Liver (tissue), 9 donors: ENCODE results near the gene TNFAIP3. TPM values are rescaled to one million over a fixed set of nuclear protein-coding genes. Genes with fewer than 3 reads are reported as not detected.

ENCODE experiments used
- DNase-seq: peaks from one replicate; pipeline ENCODE4 v3.0.0-alpha.2; 2017; ENCODE audit warnings: low spot score
- H3K27ac ChIP-seq, 2 donors: one replicate each; pipeline ENCODE4 v1.7.0; 2013; ENCODE audit warnings: inconsistent platforms in 2 of 2, low read length in 2 of 2, control low read depth in 1 of 2, low read depth in 1 of 2, mild to moderate bottlenecking in 1 of 2
- H3K27me3 ChIP-seq, 4 donors: one replicate each; pipeline versions ENCODE4 v1.6.1 to v1.7.0; 2013; ENCODE audit warnings: low read length in 3 of 4, inconsistent platforms in 1 of 4, mild to moderate bottlenecking in 1 of 4, moderate library complexity in 1 of 4; ENCODE audit not compliant: control insufficient read depth in 4 of 4, insufficient read depth in 4 of 4
- H3K36me3 ChIP-seq, 4 donors: one replicate each; pipeline versions ENCODE4 v1.6.1 to v1.7.0; 2013; ENCODE audit warnings: low read length in 3 of 4, mild to moderate bottlenecking in 3 of 4, low read depth in 1 of 4, moderate library complexity in 1 of 4; ENCODE audit not compliant: control insufficient read depth in 4 of 4, insufficient read depth in 3 of 4
- H3K4me1 ChIP-seq, 4 donors: one replicate each; pipeline versions ENCODE4 v1.6.1 to v1.7.0; 2013; ENCODE audit warnings: low read length in 3 of 4, mild to moderate bottlenecking in 3 of 4, moderate library complexity in 1 of 4; ENCODE audit not compliant: control insufficient read depth in 4 of 4, insufficient read depth in 4 of 4
- H3K4me3 ChIP-seq, 3 donors: one replicate each; pipeline versions ENCODE4 v1.6.1 to v1.7.0; 2013; ENCODE audit warnings: low read length in 3 of 3, control low read depth in 1 of 3, low read depth in 1 of 3, mild to moderate bottlenecking in 1 of 3
- H3K9ac ChIP-seq, 2 donors: one replicate each; pipeline ENCODE4 v1.7.0; 2013; ENCODE audit warnings: low read length in 2 of 2, mild to moderate bottlenecking in 2 of 2, moderate library complexity in 2 of 2, control low read depth in 1 of 2, low read depth in 1 of 2
- H3K9me3 ChIP-seq, 4 donors: one replicate each; pipeline versions ENCODE4 v1.6.1 to v1.7.0; 2013; ENCODE audit warnings: low read length in 3 of 4; ENCODE audit not compliant: control insufficient read depth in 4 of 4
- ATF3 ChIP-seq: IDR thresholded peaks from 2 replicates; pipeline ENCODE4 v1.6.1; 2016; ENCODE audit warnings: antibody characterized with exemption
- EGR1 ChIP-seq, 2 donors: IDR thresholded peaks; 2 replicates each; pipeline ENCODE4 v1.6.1; 2016 to 2018; ENCODE audit warnings: antibody characterized with exemption in 2 of 2, low read depth in 2 of 2
- HNF4G ChIP-seq: IDR thresholded peaks from 2 replicates; pipeline ENCODE4 v1.6.1; 2016; ENCODE audit warnings: antibody characterized with exemption
- MAX ChIP-seq: IDR thresholded peaks from 2 replicates; pipeline ENCODE4 v1.6.1; 2016; ENCODE audit warnings: antibody characterized with exemption
- NR2F2 ChIP-seq: IDR thresholded peaks from 2 replicates; pipeline ENCODE4 v1.6.1; 2016; ENCODE audit warnings: antibody characterized with exemption
- RAD21 ChIP-seq, 2 donors: IDR thresholded peaks; 2 replicates each; pipeline ENCODE4 v1.6.1; 2016; ENCODE audit warnings: antibody characterized with exemption in 2 of 2, mild to moderate bottlenecking in 2 of 2
- REST ChIP-seq: IDR thresholded peaks from 2 replicates; pipeline ENCODE4 v1.6.1; 2016; ENCODE audit warnings: antibody characterized with exemption, mild to moderate bottlenecking
- RXRA ChIP-seq, 2 donors: IDR thresholded peaks; 2 replicates each; pipeline ENCODE4 v1.6.1; 2017 to 2018; ENCODE audit warnings: antibody characterized with exemption in 2 of 2, mild to moderate bottlenecking in 1 of 2
- SP1 ChIP-seq: IDR thresholded peaks from 2 replicates; pipeline ENCODE4 v1.6.1; 2018; ENCODE audit warnings: antibody characterized with exemption, mild to moderate bottlenecking
- TAF1 ChIP-seq: conservative IDR thresholded peaks from 2 replicates; pipeline ENCODE4 v1.6.1; 2016; ENCODE audit warnings: antibody characterized with exemption, mild to moderate bottlenecking
- YY1 ChIP-seq: IDR thresholded peaks from 2 replicates; pipeline ENCODE4 v1.6.1; 2016; ENCODE audit warnings: antibody characterized with exemption, mild to moderate bottlenecking
- ZBTB33 ChIP-seq: IDR thresholded peaks from 2 replicates; pipeline ENCODE4 v1.6.1; 2016; ENCODE audit warnings: antibody characterized with exemption
- WGBS: extraction: QIAGEN DNeasy Blood & Tissue Kit; methylation state at CpG from one replicate; pipeline ENCODE4 v1.1.7; 2013; 5-methylcytosine and 5-hydroxymethylcytosine counted together
- polyA plus RNA-seq, 2 donors: library from polyadenylated mRNA; stranded (reverse) in 1 of 2; unstranded in 1 of 2; fragments of 200-250 nt in 1 of 2; fragments of >200 nt in 1 of 2; fragmentation: Nextera tagmentation in 1 of 2; extraction: Ambion mirVana in 1 of 2; gene quantifications; one replicate each; pipeline versions ENCODE4 v1.2.1 to v1.2.3, GENCODE V29; 2013 to 2015
- total RNA-seq, 2 donors: library from RNA; depleted of rRNA; stranded (reverse); fragments of >200 nt; gene quantifications; one replicate each; pipeline ENCODE4 v1.2.3, GENCODE V29; 2014
- donor health status: healthy.
- donor health status: healthy.
- donor health status: healthy.
- donor health status: healthy.
- donor health status: healthy.

TNFAIP3 gene
- total and polyA plus RNA-seq, 4 donors, result 4.5 to 8.0 (median 6.7) TPM

GRCh38 chr6:137820425-137820824, 46.6 kb upstream of the TNFAIP3 start (continued):
- no peak for TF ChIP-seq REST
- no peak for TF ChIP-seq NR2F2
- no peak for TF ChIP-seq HNF4G
- no peak for TF ChIP-seq SP1
- TF ChIP-seq MAX, result no peak

- no peak overlapping the region for H3K4me3 ChIP-seq
- DNase-seq, result no peak
- no peaks in the 10 kb centered on the region for H3K27me3 ChIP-seq
- no peak overlapping the region for H3K27ac ChIP-seq
- H3K9ac ChIP-seq, result no peak overlapping the region
- TF ChIP-seq EGR1 (IDR thresholded peaks at IDR 0.05; ENCODE audit: low read depth in 2 of 2) (no peak), YY1 (no peak), RAD21 (IDR thresholded peaks at IDR 0.05) (no peak), NR2F2 (peak; percentile 57), RXRA (IDR thresholded peaks at IDR 0.05) (peak in 1 of 2 donors; percentile 9), ATF3 (no peak), ZBTB33 (no peak), REST (no peak), TAF1 (no peak), SP1 (no peak), MAX (no peak)
- H3K36me3 ChIP-seq, result no peaks in the 10 kb centered on the region
- no peaks in the 10 kb centered on the region for H3K9me3 ChIP-seq
- no peaks in the 10 kb centered on the region for H3K4me1 ChIP-seq
- 64% methylated on average over 1 of the region's 1 CpG for WGBS
Measured at GRCh38 chr6:137820952-137821351, 46.1 kb upstream of the TNFAIP3 start.
